WTC11 (cell line): Measurements from ENCODE around the gene BMP6.

Experiments used
- MXD4 ChIP-seq: fragments of 250-450 bp; sonication (Bioruptor Pico); IDR thresholded peaks from 2 replicates; pipeline ENCODE4 v1.8.0; 2021; ENCODE audit warnings: mild to moderate bottlenecking, moderate library complexity, borderline replicate concordance
- NFE2L1 ChIP-seq: sonication (generic); formaldehyde crosslinking; IDR thresholded peaks from 2 replicates; pipeline ENCODE4 v1.8.1; 2023; ENCODE audit warnings: missing genetic modification reagents
- TEAD4 ChIP-seq: sonication (generic); formaldehyde crosslinking; IDR thresholded peaks from 2 replicates; pipeline ENCODE4 v1.8.0; 2022; ENCODE audit warnings: mild to moderate bottlenecking, missing genetic modification reagents
- TF ChIP-seq, protein P1 (sequence below): fragments of 200-600 bp; IDR thresholded peaks from 2 replicates; pipeline ENCODE4 v1.8.0; 2022; ENCODE audit warnings: antibody characterized with exemption
- TF ChIP-seq, protein P2 (sequence below): sonication (generic); formaldehyde crosslinking; IDR thresholded peaks from 2 replicates; pipeline ENCODE4 v1.8.0; 2022; ENCODE audit warnings: mild to moderate bottlenecking, missing genetic modification reagents
- TF ChIP-seq, protein P3 (sequence below): sonication (generic); formaldehyde crosslinking; IDR thresholded peaks from 2 replicates; pipeline ENCODE4 v1.8.1; 2023; ENCODE audit warnings: mild to moderate bottlenecking, missing genetic modification reagents, moderate library complexity
- TF ChIP-seq, protein P4 (sequence below): sonication (generic); formaldehyde crosslinking; IDR thresholded peaks from 2 replicates; pipeline ENCODE4 v1.8.1; 2022; ENCODE audit warnings: mild to moderate bottlenecking, moderate library complexity, missing genetic modification reagents
- TF ChIP-seq, protein P5 (sequence below): sonication (generic); formaldehyde crosslinking; IDR thresholded peaks from 2 replicates; pipeline ENCODE4 v1.8.1; 2023; ENCODE audit warnings: mild to moderate bottlenecking, moderate library complexity, missing genetic modification reagents
- TF ChIP-seq, protein P6 (sequence below): sonication (generic); formaldehyde crosslinking; IDR thresholded peaks from 2 replicates; pipeline ENCODE4 v1.8.0; 2022; ENCODE audit warnings: mild to moderate bottlenecking, missing genetic modification reagents
- TF ChIP-seq, protein P7 (sequence below): sonication (generic); formaldehyde crosslinking; IDR thresholded peaks from 2 replicates; pipeline ENCODE4 v1.8.1; 2023; ENCODE audit warnings: mild to moderate bottlenecking, missing genetic modification reagents

DNA sequence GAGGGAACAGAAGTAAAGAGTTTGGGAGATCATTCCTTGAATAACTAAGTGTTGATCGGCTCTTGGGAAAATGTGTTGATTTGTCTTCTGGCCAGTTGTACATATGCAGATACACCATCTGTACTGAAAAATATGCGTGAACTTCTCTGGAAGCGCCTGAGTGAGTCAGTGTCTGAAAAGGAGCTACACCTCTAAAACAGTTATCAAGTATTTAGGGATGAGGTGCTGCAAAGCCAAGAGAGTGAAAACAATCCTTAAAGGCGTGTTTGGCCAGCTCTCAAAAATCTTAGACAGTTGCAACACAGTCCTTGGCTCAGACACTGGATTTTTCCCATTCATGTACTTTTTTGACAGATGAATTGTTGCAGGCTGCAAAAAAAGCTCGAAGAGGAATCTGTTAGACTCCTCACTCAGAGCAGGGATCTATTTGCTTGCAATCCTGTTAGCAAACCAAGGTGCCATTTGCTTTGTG is 61.3 kb downstream of the BMP6 start:
- TF ChIP-seq, protein P1, sequence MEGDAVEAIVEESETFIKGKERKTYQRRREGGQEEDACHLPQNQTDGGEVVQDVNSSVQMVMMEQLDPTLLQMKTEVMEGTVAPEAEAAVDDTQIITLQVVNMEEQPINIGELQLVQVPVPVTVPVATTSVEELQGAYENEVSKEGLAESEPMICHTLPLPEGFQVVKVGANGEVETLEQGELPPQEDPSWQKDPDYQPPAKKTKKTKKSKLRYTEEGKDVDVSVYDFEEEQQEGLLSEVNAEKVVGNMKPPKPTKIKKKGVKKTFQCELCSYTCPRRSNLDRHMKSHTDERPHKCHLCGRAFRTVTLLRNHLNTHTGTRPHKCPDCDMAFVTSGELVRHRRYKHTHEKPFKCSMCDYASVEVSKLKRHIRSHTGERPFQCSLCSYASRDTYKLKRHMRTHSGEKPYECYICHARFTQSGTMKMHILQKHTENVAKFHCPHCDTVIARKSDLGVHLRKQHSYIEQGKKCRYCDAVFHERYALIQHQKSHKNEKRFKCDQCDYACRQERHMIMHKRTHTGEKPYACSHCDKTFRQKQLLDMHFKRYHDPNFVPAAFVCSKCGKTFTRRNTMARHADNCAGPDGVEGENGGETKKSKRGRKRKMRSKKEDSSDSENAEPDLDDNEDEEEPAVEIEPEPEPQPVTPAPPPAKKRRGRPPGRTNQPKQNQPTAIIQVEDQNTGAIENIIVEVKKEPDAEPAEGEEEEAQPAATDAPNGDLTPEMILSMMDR = no peak
- TF ChIP-seq MXD4 (CRISPR knock-in tag) (no peak), NFE2L1 (CRISPR knock-in tag) (no peak), TEAD4 (CRISPR knock-in tag) (no peak)
- TF ChIP-seq, protein P2, sequence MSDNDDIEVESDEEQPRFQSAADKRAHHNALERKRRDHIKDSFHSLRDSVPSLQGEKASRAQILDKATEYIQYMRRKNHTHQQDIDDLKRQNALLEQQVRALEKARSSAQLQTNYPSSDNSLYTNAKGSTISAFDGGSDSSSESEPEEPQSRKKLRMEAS (CRISPR knock-in tag) = no peak
- TF ChIP-seq, protein P3, sequence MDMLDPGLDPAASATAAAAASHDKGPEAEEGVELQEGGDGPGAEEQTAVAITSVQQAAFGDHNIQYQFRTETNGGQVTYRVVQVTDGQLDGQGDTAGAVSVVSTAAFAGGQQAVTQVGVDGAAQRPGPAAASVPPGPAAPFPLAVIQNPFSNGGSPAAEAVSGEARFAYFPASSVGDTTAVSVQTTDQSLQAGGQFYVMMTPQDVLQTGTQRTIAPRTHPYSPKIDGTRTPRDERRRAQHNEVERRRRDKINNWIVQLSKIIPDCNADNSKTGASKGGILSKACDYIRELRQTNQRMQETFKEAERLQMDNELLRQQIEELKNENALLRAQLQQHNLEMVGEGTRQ (CRISPR knock-in tag) = no peak
- TF ChIP-seq, protein P4, sequence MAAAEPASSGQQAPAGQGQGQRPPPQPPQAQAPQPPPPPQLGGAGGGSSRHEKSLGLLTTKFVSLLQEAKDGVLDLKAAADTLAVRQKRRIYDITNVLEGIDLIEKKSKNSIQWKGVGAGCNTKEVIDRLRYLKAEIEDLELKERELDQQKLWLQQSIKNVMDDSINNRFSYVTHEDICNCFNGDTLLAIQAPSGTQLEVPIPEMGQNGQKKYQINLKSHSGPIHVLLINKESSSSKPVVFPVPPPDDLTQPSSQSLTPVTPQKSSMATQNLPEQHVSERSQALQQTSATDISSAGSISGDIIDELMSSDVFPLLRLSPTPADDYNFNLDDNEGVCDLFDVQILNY = no peak
- TF ChIP-seq, protein P5, sequence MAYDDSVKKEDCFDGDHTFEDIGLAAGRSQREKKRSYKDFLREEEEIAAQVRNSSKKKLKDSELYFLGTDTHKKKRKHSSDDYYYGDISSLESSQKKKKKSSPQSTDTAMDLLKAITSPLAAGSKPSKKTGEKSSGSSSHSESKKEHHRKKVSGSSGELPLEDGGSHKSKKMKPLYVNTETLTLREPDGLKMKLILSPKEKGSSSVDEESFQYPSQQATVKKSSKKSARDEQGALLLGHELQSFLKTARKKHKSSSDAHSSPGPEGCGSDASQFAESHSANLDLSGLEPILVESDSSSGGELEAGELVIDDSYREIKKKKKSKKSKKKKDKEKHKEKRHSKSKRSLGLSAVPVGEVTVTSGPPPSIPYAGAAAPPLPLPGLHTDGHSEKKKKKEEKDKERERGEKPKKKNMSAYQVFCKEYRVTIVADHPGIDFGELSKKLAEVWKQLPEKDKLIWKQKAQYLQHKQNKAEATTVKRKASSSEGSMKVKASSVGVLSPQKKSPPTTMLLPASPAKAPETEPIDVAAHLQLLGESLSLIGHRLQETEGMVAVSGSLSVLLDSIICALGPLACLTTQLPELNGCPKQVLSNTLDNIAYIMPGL (CRISPR knock-in tag) = no peak
- TF ChIP-seq, protein P6, sequence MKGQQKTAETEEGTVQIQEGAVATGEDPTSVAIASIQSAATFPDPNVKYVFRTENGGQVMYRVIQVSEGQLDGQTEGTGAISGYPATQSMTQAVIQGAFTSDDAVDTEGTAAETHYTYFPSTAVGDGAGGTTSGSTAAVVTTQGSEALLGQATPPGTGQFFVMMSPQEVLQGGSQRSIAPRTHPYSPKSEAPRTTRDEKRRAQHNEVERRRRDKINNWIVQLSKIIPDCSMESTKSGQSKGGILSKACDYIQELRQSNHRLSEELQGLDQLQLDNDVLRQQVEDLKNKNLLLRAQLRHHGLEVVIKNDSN = no peak
- TF ChIP-seq, protein P7, sequence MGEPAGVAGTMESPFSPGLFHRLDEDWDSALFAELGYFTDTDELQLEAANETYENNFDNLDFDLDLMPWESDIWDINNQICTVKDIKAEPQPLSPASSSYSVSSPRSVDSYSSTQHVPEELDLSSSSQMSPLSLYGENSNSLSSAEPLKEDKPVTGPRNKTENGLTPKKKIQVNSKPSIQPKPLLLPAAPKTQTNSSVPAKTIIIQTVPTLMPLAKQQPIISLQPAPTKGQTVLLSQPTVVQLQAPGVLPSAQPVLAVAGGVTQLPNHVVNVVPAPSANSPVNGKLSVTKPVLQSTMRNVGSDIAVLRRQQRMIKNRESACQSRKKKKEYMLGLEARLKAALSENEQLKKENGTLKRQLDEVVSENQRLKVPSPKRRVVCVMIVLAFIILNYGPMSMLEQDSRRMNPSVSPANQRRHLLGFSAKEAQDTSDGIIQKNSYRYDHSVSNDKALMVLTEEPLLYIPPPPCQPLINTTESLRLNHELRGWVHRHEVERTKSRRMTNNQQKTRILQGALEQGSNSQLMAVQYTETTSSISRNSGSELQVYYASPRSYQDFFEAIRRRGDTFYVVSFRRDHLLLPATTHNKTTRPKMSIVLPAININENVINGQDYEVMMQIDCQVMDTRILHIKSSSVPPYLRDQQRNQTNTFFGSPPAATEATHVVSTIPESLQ (CRISPR knock-in tag) = no peak
